ENCODE data around the gene BASP1. TPM values are rescaled to one million over a fixed set of nuclear protein-coding genes. Genes with fewer than 3 reads are reported as not detected.
A peak's percentile ranks its signal among the peaks of the same experiment; 100 is the strongest.

BASP1 gene
- total RNA-seq, 6 donors from 2014 or later = 19.8 to 78.7 (median 32.9) TPM

DNA sequence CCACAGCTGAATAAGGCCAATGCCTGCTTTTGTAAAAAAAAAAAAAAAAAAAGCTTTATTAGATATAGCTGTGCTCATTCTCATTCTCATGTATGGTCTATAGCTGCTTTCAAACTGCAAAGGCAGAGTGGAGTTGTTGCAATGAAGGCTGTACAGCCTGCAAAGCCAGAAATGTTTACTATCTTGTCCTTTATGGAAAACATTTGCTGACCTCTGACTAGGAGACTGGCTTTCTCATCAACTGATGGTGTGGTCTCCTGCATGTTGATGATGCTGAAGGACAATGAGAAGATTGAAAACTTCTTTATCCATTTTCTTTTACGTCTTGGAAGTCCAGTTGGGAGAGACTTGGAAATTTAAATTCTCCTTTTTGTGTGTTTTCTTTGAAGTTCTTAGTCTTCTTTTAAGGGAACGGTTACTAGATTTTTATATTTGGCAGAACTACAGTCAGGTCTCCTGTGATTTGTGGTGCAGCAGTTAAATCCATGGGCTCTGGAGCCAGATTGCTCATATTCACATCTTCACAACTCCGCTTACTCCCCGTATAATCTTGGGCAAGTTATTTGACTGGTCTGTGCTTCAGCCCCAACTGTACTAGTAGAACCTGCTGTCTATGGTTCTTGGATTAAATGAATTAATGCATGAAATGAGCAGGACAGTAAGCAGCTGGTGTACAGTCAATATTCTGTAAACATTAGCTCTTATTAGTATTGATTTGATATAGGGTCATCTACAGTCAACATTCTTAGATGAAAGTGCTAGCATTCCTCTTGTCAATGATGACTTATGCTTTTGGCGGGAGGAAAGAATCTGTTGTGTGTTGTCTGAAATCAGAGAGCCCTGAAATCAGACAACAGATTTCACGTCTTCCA, 39.7 kb upstream of the BASP1 start:
- Histone ChIP-seq H3K36me3 (no peaks in the 10 kb centered on the region), H3K27me3 (no peaks in the 10 kb centered on the region), H3K4me3 (no peak overlapping the region), H3K4me1 (peaks cover 0 to 20% (median 3%) of the 10 kb centered on the region in 4 donors), H3K9me3 (no peaks in the 10 kb centered on the region), H3K27ac (no peak overlapping the region)
- no peak for TF ChIP-seq POLR2A (IDR thresholded peaks at IDR 0.05)
- no peak for TF ChIP-seq POLR2AphosphoS5 (IDR thresholded peaks at IDR 0.05)
- TF ChIP-seq CTCF (IDR thresholded peaks at IDR 0.05) = no peak
- TF ChIP-seq EP300 (IDR thresholded peaks at IDR 0.05) = no peak
- ATAC-seq (ENCODE audit: low FRiP score in 2 of 2) (peak in 1 of 2 donors; percentile 50), DNase-seq (no peak)
- WGBS, 2 donors = 73 to 77% methylated on average over 6 of the region's 6 CpGs

DNA sequence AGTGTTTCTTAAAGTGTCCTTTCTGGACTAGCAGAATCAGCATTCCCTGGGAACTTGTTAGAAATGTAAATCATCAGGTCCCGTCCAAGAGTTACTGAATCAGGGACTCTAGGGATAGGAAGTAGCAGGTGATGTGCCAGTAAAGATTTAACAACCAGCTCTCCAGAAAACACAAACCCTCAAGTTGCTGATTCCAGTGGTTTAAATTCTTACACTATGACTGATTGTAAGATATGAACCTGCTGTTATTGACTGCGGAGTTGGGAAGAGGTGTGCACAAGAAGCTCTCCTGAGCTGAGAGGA, 39.1 kb upstream of the BASP1 start:
- WGBS, 2 donors = 64 to 87% methylated on average over 2 of the region's 2 CpGs
- peaks cover 0 to 20% (median 3%) of the 10 kb centered on the region in 4 donors for H3K4me1 ChIP-seq
- H3K9me3 ChIP-seq = no peaks in the 10 kb centered on the region
- H3K27me3 ChIP-seq = no peaks in the 10 kb centered on the region
- H3K4me3 ChIP-seq = no peak overlapping the region
- no peak for DNase-seq
- TF ChIP-seq POLR2A (IDR thresholded peaks at IDR 0.05) (no peak), EP300 (IDR thresholded peaks at IDR 0.05) (no peak), CTCF (IDR thresholded peaks at IDR 0.05) (no peak), POLR2AphosphoS5 (IDR thresholded peaks at IDR 0.05) (no peak)
- no peak overlapping the region for H3K27ac ChIP-seq
- no peak for ATAC-seq (ENCODE audit: low FRiP score in 2 of 2)
- no peaks in the 10 kb centered on the region for H3K36me3 ChIP-seq

GRCh38 chr5:17180330-17180843, 37.0 kb upstream of the BASP1 start:
- peaks cover 0 to 35% (median 12%) of the 10 kb centered on the region in 4 donors for H3K4me1 ChIP-seq
- DNase-seq (no peak), ATAC-seq (ENCODE audit: low FRiP score in 2 of 2) (no peak)
- no peaks in the 10 kb centered on the region for H3K9me3 ChIP-seq
- H3K4me3 ChIP-seq = no peak overlapping the region
- TF ChIP-seq POLR2A (IDR thresholded peaks at IDR 0.05) (no peak), POLR2AphosphoS5 (IDR thresholded peaks at IDR 0.05) (no peak), EP300 (IDR thresholded peaks at IDR 0.05) (no peak), CTCF (IDR thresholded peaks at IDR 0.05) (no peak)
- no peaks in the 10 kb centered on the region for H3K27me3 ChIP-seq
- no peaks in the 10 kb centered on the region for H3K36me3 ChIP-seq
- WGBS, 2 donors = 81% methylated on average over 6 of the region's 6 CpGs
- H3K27ac ChIP-seq = peak overlapping the region in 3 of 4 donors; percentile 36 to 76 (median 38)

DNA sequence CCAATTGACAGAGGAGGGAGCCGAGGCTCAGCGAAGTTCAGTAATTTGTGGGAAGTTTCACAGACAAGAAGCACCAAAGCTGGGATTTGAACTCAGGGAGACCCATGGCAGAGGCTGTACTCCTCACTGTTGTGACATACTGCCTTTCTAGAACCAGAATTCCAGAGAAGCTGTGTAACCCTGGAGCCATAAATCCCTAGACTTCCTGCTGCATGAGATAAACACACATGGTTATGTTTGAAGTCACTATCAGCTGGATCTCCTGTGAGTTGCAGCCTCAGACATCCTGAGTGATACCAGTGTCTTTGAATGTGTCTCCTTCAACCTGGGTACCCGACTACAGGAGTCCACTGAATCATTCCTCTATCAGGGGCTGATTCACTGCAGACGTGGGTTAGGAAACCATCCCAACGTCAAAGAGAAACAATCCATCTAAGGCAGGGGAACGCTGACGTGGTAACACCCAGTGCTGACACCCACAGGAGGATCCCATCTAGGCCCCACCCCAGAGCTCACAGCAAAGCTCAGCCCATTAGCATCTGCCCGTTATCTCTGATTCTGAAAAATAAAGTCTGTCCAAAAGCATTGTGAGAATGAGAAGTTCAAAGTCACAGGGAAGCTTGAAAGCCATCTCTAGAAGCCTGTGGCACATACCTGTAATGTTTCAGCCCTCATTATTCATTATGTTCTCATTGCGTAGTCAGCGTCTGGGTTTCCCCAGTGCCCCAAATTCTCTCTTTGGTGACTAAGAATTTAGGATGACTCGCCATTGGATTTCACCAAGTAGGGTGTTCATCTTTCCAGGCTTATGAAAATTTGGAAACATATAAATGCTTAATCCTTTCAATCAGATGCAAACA, 36.3 kb upstream of the BASP1 start:
- TF ChIP-seq POLR2AphosphoS5 (IDR thresholded peaks at IDR 0.05) (peak; percentile 13 to 46), EP300 (IDR thresholded peaks at IDR 0.05) (no peak)
- Histone ChIP-seq H3K27ac (peak overlapping the region in 3 of 4 donors; percentile 36 to 76 (median 38)), H3K4me3 (no peak overlapping the region), H3K36me3 (no peaks in the 10 kb centered on the region), H3K27me3 (no peaks in the 10 kb centered on the region), H3K9me3 (no peaks in the 10 kb centered on the region), H3K4me1 (peaks cover 0 to 35% (median 14%) of the 10 kb centered on the region in 4 donors)
- DNase-seq (no peak), ATAC-seq (ENCODE audit: low FRiP score in 2 of 2) (peak; percentile 47 to 81)
- 69 to 71% methylated on average over 11 of the region's 11 CpGs for WGBS, 2 donors

GRCh38 chr5:17182494-17182893, 34.9 kb upstream of the BASP1 start:
- ATAC-seq (ENCODE audit: low FRiP score in 2 of 2) = no peak
- no peaks in the 10 kb centered on the region for H3K9me3 ChIP-seq
- peak overlapping the region in 1 of 4 donors; percentile 25 for H3K27ac ChIP-seq
- no peak for TF ChIP-seq POLR2AphosphoS5 (IDR thresholded peaks at IDR 0.05)
- TF ChIP-seq CTCF (IDR thresholded peaks at IDR 0.05) = no peak
- no peak for TF ChIP-seq EP300 (IDR thresholded peaks at IDR 0.05)
- no peak for TF ChIP-seq POLR2A (IDR thresholded peaks at IDR 0.05)
- no peak overlapping the region for H3K4me3 ChIP-seq
- peaks cover 0 to 34% (median 15%) of the 10 kb centered on the region in 4 donors for H3K4me1 ChIP-seq
- H3K36me3 ChIP-seq = no peaks in the 10 kb centered on the region
- WGBS, 2 donors = 85 to 86% methylated on average over 3 of the region's 3 CpGs
- no peak for DNase-seq
- H3K27me3 ChIP-seq = no peaks in the 10 kb centered on the region
